DND-41 (cell line): ENCODE data around the gene SORL1-AS1.

ENCODE experiments used
- CTCF ChIP-seq: IDR thresholded peaks from 2 replicates; pipeline ENCODE4 v1.5.1; 2012; ENCODE audit warnings: borderline replicate concordance, low read length, moderate library complexity, mild to moderate bottlenecking; ENCODE audit not compliant: poor library complexity, severe bottlenecking; ENCODE audit errors: extremely low read depth
- EZH2 ChIP-seq: IDR thresholded peaks from 3 replicates; pipeline ENCODE4 v1.6.1; 2012; ENCODE audit warnings: borderline replicate concordance, low read depth, mild to moderate bottlenecking, moderate library complexity, low read length, inconsistent platforms; ENCODE audit not compliant: severe bottlenecking

- TF ChIP-seq EZH2 (no peak), CTCF (no peak)
Observed at GRCh38 chr11:121426476-121427399, 26.0 kb downstream of the SORL1-AS1 start.
